AG04449 (cell line): ENCODE measurements around the gene DOCK1.
A peak's percentile ranks its signal among the peaks of the same experiment; 100 is the strongest.

Experiments used
- CTCF ChIA-PET: fragments of 350-600 bp; formaldehyde crosslinking; extraction: SDS; loops from one replicate; lab custom pipeline; 2021; ENCODE audit warnings: antibody characterized with exemption; lab: Yijun Ruan, JAX
- POLR2A ChIA-PET: fragments of 400-600, 350-600 bp; formaldehyde crosslinking; extraction: SDS; loops from one replicate; lab custom pipeline; 2020; ENCODE audit warnings: antibody characterized with exemption, inconsistent platforms; lab: Yijun Ruan, JAX
- DNase-seq: peaks from one replicate; pipeline ENCODE4 v3.0.0-alpha.2; 2010; ENCODE audit warnings: low read depth, low spot score
- H3K4me3 ChIP-seq: 2 replicates; pipeline ENCODE4 v1.5.1; 2011; ENCODE audit warnings: low read depth, mild to moderate bottlenecking, control low read depth, low read length
- CTCF ChIP-seq: IDR thresholded peaks from one replicate; pipeline ENCODE4 v1.5.1; 2011; ENCODE audit warnings: mild to moderate bottlenecking, moderate library complexity, low read length, control low read depth, inconsistent platforms; ENCODE audit not compliant: insufficient read depth; ENCODE audit errors: missing control alignments

The DOCK1 gene

DNA sequence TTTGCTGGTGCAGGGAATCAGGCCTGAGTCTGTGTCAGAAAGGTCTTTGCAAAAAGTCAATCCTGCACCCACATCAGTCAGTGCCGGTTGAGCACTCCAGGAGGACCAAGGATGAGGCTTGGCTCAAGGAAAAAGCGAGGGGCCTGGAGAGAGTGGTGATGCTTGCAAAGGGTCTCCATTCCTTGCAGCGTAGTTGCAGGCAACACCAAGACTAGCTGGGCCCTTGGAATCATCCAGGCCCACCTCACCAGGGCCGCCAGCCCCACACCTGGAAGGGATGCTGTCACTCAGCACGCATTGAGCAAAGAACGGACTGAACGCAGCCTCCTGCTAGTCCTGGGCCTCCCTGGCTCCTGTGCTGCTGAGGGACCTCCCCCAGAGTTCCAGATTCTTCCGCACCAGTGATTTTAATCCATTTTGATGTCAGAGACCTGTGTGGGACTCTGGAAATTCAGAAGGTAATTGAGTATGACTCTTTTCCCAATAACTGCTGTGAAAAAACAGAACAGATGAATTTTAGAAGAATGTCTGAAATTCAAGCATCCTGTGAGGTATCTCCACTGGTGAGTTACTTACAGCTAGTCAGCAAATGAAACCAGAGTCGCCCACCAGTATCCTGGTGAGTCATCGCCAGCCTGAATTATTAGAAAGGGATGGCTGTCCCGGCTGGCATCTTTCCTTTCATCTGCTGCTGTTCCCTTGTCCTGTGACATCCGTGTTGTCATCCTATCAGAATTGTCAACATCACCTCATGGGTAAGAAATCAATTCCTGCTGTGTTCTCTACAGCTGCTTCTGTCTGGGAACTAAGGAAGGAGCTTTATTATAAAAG lies 493.1 kb downstream of the DOCK1 start:
- ChIA-PET POLR2A (no interaction called here), CTCF (interaction anchor here (0.7 kb wide), 1 partner anchor 606 kb away, joined by 3 read pairs; no protein-coding TSS in a partner anchor)
- peak; percentile 24 for DNase-seq

GRCh38 chr10:127398971-127399365 lies 493.7 kb downstream of the DOCK1 start:
- no peak for TF ChIP-seq CTCF

More for the DNA sequence above, 493.1 kb downstream of the DOCK1 start:
- TF ChIP-seq CTCF = no peak
- no peak overlapping the region for H3K4me3 ChIP-seq

DNA sequence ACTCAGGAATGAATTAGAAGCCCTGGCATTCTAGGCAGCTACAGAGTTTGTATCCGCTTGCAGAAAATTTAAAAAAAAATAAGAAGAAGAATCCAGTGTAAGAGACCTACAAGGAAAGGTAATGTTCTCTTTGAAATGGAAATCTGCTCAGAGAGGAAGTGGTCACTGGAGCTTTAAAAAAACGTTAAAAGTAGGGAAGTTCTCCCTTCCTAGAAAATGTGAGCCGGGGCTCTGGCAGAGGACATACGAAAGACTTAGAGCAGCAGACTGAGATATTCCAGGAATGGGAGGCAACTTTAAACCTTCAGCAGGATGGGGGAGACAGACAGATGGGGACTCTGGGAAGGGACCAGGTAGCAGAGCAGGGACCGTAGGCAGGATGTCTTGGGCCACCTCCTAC lies 494.4 kb downstream of the DOCK1 start:
- DNase-seq = no peak
- H3K4me3 ChIP-seq = no peak overlapping the region
- no peak for TF ChIP-seq CTCF
- ChIA-PET POLR2A (no interaction called here), CTCF (no interaction called here)

More at GRCh38 chr10:127398971-127399365, 493.7 kb downstream of the DOCK1 start:
- CTCF ChIA-PET = interaction anchor here (0.7 kb wide), 1 partner anchor 605 kb away, joined by 3 read pairs; no protein-coding TSS in a partner anchor
- H3K4me3 ChIP-seq = no peak overlapping the region
- POLR2A ChIA-PET = no interaction called here
- no peak for DNase-seq

DNA sequence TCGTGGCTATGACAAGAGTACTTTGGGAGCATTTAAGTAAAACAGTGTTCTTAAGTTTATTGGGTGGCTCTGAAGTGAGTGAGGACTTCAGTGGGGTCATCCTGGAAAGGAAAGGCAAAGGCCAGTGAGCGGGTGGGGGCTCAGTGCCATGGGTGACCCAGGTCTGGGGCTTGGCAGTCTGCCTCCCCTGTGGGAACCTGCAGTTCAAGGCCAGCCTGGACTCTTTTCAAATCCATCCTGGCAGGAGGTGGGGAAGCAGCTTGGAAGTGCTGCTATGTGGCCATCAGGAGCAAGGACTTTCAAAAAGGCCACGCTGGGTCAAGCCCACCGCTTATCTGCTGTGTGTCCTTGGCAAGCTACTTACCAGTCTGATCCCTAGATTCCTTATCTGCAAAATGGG lies 495.0 kb downstream of the DOCK1 start:
- ChIA-PET CTCF (interaction anchor here (1.5 kb wide), 1 partner anchor 37 kb away, joined by 4 read pairs; no protein-coding TSS in a partner anchor), POLR2A (interaction anchor here (0.6 kb wide), 1 partner anchor 14 kb away, joined by 3 read pairs; no protein-coding TSS in a partner anchor)
- no peak for TF ChIP-seq CTCF
- no peak overlapping the region for H3K4me3 ChIP-seq
- DNase-seq = no peak

- POLR2A ChIA-PET = no interaction called here
- CTCF ChIA-PET = no interaction called here
- no peak for TF ChIP-seq CTCF
- no peak for DNase-seq
- H3K4me3 ChIP-seq = no peak overlapping the region
Observed at GRCh38 chr10:127402596-127403409, 497.6 kb downstream of the DOCK1 start.
